Testis (tissue), 2 donors: ENCODE results near the gene ATP2B3.

ENCODE experiments used
- CTCF ChIP-seq, 3 experiments: fragments of 450-650 bp in 2 of 3; fragments of 200-600 bp in 1 of 3; sonication (generic) in 1 of 3; IDR thresholded peaks; one replicate each; pipeline ENCODE4 v1.5.1; 2016 to 2019; ENCODE audit warnings: antibody characterized with exemption in 3 of 3, mild to moderate bottlenecking in 2 of 3, moderate library complexity in 1 of 3
- POLR2A ChIP-seq: fragments of 450-650 bp; IDR thresholded peaks from one replicate; pipeline ENCODE4 v1.6.1; 2017; ENCODE audit warnings: antibody characterized with exemption, mild to moderate bottlenecking, moderate library complexity

DNA sequence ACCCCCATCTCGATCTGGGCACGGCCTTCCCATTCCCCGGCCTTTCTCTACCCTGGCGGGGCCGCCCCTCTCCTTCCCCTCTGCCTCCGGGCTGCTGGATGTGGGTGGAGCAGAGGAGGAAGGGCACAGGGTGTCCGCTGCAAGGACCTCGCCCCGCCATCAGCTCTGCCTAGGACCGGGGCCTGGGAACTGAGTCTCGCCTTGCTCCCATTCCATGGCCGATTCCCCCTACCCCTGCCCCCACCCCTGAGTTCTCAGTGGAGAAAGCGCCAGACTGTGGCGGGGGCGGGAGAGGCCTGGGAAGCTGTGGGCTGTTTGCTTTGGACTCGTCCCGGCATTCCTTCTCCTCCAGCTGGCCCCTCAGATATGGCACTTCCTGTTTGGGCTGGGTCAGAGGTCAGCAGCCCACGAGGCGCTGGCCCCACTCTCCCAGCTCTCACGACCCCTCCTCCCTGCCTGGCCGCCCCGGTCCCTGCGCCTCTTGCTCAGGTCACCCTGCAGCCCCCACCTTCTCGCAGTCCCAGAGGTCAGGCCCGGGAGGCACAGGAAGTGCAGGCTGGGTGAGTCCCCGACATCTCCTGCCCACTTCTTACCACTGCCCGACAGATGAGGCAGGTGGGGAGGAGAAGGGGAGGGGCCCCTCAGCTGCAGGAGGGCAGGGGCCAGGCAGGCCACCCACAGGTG lies 29.1 kb upstream of the ATP2B3 start:
- TF ChIP-seq CTCF (IDR thresholded peaks at IDR 0.05) (no peak), POLR2A (no peak)
